H1 (cell line): ENCODE measurements around the gene ARHGAP25. TPM values are rescaled to one million over a fixed set of nuclear protein-coding genes. Genes with fewer than 3 reads are reported as not detected.

ENCODE experiments used
- CTCF ChIA-PET: fragments of 300-600 bp; sonication (Branson Sonifier 250); formaldehyde crosslinking; loops from one replicate; lab custom pipeline; 2021; ENCODE audit not compliant: partially characterized antibody; lab: Charles Lee
- POLR2A ChIA-PET: fragments of 300-600 bp; sonication (Branson Sonifier 250); formaldehyde crosslinking; loops from one replicate; lab custom pipeline; 2021; ENCODE audit warnings: inconsistent platforms; ENCODE audit not compliant: partially characterized antibody; lab: Charles Lee
- DNase-seq, 2 experiments: peaks; one replicate each; pipeline versions ENCODE4 v3.0.0 to v3.0.0-alpha.2; 2010 to 2022; ENCODE audit warnings: low spot score in 2 of 2, low read depth in 1 of 2, mixed read lengths in 1 of 2
- FAIRE-seq: peaks from 2 replicates; lab custom pipeline; 2011; peaks lifted over from hg19 to GRCh38; lab: Jason Lieb, UNC
- H2AFZ ChIP-seq: 2 replicates; pipeline ENCODE4 v1.8.1; 2012; ENCODE audit warnings: low read length, inconsistent platforms
- H2AK5ac ChIP-seq: 2 replicates; pipeline ENCODE4 v1.6.1; 2013; ENCODE audit warnings: low read depth, low read length
- H2BK120ac ChIP-seq: replicated peaks from 2 replicates; pipeline ENCODE3; 2013; ENCODE audit warnings: low read depth, low read length, inconsistent platforms
- H2BK12ac ChIP-seq: 2 replicates; pipeline ENCODE4 v1.6.1; 2013; ENCODE audit warnings: low read depth, low read length
- H2BK15ac ChIP-seq: 2 replicates; pipeline ENCODE4 v1.6.1; 2013; ENCODE audit warnings: low read length
- H2BK20ac ChIP-seq: 2 replicates; pipeline ENCODE4 v1.6.1; 2013; ENCODE audit warnings: low read length
- H2BK5ac ChIP-seq: 2 replicates; pipeline ENCODE4 v1.6.1; 2013; ENCODE audit warnings: low read depth, low read length
- H3K14ac ChIP-seq: 2 replicates; pipeline ENCODE4 v1.6.1; 2013; ENCODE audit warnings: inconsistent platforms; ENCODE audit not compliant: insufficient read length
- H3K18ac ChIP-seq: 2 replicates; pipeline ENCODE4 v1.6.1; 2013; ENCODE audit warnings: low read length; ENCODE audit errors: extremely low read depth
- H3K23ac ChIP-seq: 2 replicates; pipeline ENCODE4 v1.6.1; 2013; ENCODE audit warnings: inconsistent platforms; ENCODE audit not compliant: insufficient read length
- H3K23me2 ChIP-seq: 2 replicates; pipeline ENCODE4 v1.6.1; 2013; ENCODE audit warnings: low read depth, low read length
- H3K27ac ChIP-seq: 2 replicates; pipeline ENCODE4 v1.6.1; 2011; ENCODE audit warnings: low read depth, low read length, inconsistent platforms
- H3K27me3 ChIP-seq, 4 experiments: replicated peaks in 1 of 4; 1 replicate in 1 of 4; 2 replicates in 3 of 4; pipeline versions ENCODE4 v1.6.1 to v1.8.1; 2011 to 2013; ENCODE audit warnings: low read length in 3 of 4, mild to moderate bottlenecking in 3 of 4, inconsistent platforms in 2 of 4, mixed read lengths in 2 of 4, moderate library complexity in 1 of 4; ENCODE audit not compliant: control insufficient read depth in 3 of 4, insufficient read depth in 3 of 4; ENCODE audit errors: extremely low read depth in 1 of 4
- H3K36me3 ChIP-seq, 4 experiments: 2 replicates each; pipeline versions ENCODE4 v1.6.1 to v1.8.1; 2011 to 2013; ENCODE audit warnings: mild to moderate bottlenecking in 4 of 4, low read length in 3 of 4, moderate library complexity in 2 of 4, control low read depth in 1 of 4, inconsistent platforms in 1 of 4; ENCODE audit not compliant: insufficient read depth in 4 of 4, control insufficient read depth in 2 of 4
- H3K4ac ChIP-seq: replicated peaks from 2 replicates; pipeline ENCODE3; 2013; ENCODE audit warnings: low read length, low read depth, mixed read lengths, inconsistent platforms; ENCODE audit not compliant: insufficient read length
- H3K4me1 ChIP-seq, 4 experiments: replicated peaks in 1 of 4; 1 replicate in 1 of 4; 2 replicates in 3 of 4; pipeline versions ENCODE4 v1.6.1 to v1.8.1; 2011 to 2013; ENCODE audit warnings: low read length in 3 of 4, inconsistent platforms in 2 of 4, mixed read lengths in 1 of 4; ENCODE audit not compliant: insufficient read depth in 4 of 4, control insufficient read depth in 3 of 4
- H3K4me2 ChIP-seq, 2 experiments: 2 replicates each; pipeline versions ENCODE4 v1.6.1 to v1.8.1; 2011 to 2013; ENCODE audit warnings: low read depth in 2 of 2, low read length in 2 of 2, control low read depth in 1 of 2, inconsistent platforms in 1 of 2, mild to moderate bottlenecking in 1 of 2; ENCODE audit not compliant: insufficient read depth in 1 of 2
- H3K4me3 ChIP-seq, 4 experiments: fragments of 200-600, 300-600 bp in 1 of 4; sonication (generic), shearing (Covaris generic), sonication (Bioruptor Twin) in 1 of 4; 2 replicates each; pipeline versions ENCODE4 v1.5.1 to v1.8.1; 2011 to 2016; ENCODE audit warnings: low read length in 4 of 4, low read depth in 3 of 4, control low read depth in 2 of 4, inconsistent platforms in 2 of 4, mild to moderate bottlenecking in 2 of 4, mixed read lengths in 1 of 4, moderate library complexity in 1 of 4; ENCODE audit not compliant: insufficient read depth in 2 of 4; ENCODE audit errors: extremely low read depth in 1 of 4
- H3K56ac ChIP-seq: replicated peaks from 2 replicates; pipeline ENCODE3; 2013; ENCODE audit warnings: low read depth, mild to moderate bottlenecking, mixed read lengths, low read length, inconsistent platforms; ENCODE audit not compliant: insufficient read length
- H3K79me1 ChIP-seq: 2 replicates; pipeline ENCODE4 v1.6.1; 2013; ENCODE audit warnings: low read depth, low read length, control low read depth
- H3K79me2 ChIP-seq, 2 experiments: 2 replicates each; pipeline versions ENCODE4 v1.6.1 to v1.8.1; 2012 to 2013; ENCODE audit warnings: low read length in 2 of 2, mild to moderate bottlenecking in 2 of 2, inconsistent platforms in 1 of 2; ENCODE audit not compliant: insufficient read depth in 2 of 2, control insufficient read depth in 1 of 2
- H3K9ac ChIP-seq, 4 experiments: replicated peaks in 1 of 4; 1 replicate in 1 of 4; 2 replicates in 3 of 4; pipeline versions ENCODE4 v1.6.1 to v1.8.1; 2011 to 2013; ENCODE audit warnings: low read depth in 3 of 4, low read length in 3 of 4, control low read depth in 2 of 4, mild to moderate bottlenecking in 2 of 4, moderate library complexity in 2 of 4, inconsistent platforms in 1 of 4; ENCODE audit errors: extremely low read depth in 1 of 4
- H3K9me3 ChIP-seq, 2 experiments: 2 replicates each; pipeline versions ENCODE4 v1.6.1 to v1.8.1; 2012 to 2013; ENCODE audit warnings: mild to moderate bottlenecking in 2 of 2, moderate library complexity in 2 of 2, control low read depth in 1 of 2, inconsistent platforms in 1 of 2, low read depth in 1 of 2, low read length in 1 of 2, mixed read lengths in 1 of 2; ENCODE audit not compliant: insufficient read depth in 2 of 2
- H4K20me1 ChIP-seq, 2 experiments: replicated peaks in 1 of 2; 2 replicates each; pipeline versions ENCODE3 to v1.8.1; 2011 to 2013; ENCODE audit warnings: inconsistent platforms in 2 of 2, low read length in 2 of 2, mild to moderate bottlenecking in 1 of 2; ENCODE audit not compliant: insufficient read depth in 2 of 2, control insufficient read depth in 1 of 2
- H4K5ac ChIP-seq: 2 replicates; pipeline ENCODE4 v1.6.1; 2013; ENCODE audit warnings: low read length, low read depth, mixed read lengths, inconsistent platforms; ENCODE audit not compliant: insufficient read length
- H4K8ac ChIP-seq: 2 replicates; pipeline ENCODE4 v1.8.0; 2013; ENCODE audit warnings: mild to moderate bottlenecking, moderate library complexity, low read length, inconsistent platforms; ENCODE audit not compliant: insufficient read depth; ENCODE audit errors: extremely low read depth
- H4K91ac ChIP-seq: replicated peaks from 2 replicates; pipeline ENCODE3; 2013; ENCODE audit warnings: low read length, mixed read lengths, inconsistent platforms; ENCODE audit not compliant: insufficient read length
- ASH2L ChIP-seq: fragments of 200-600, 300-600 bp; sonication (generic); IDR thresholded peaks from one replicate; pipeline ENCODE4 v1.7.1; 2017; ENCODE audit warnings: low read length
- BRCA1 ChIP-seq: IDR thresholded peaks from 2 replicates; pipeline ENCODE4 v1.6.1; 2012; ENCODE audit warnings: low read depth, low read length, improper control_type of control experiment
- CEBPB ChIP-seq: IDR thresholded peaks from 2 replicates; pipeline ENCODE4 v1.6.1; 2012; ENCODE audit warnings: low read depth, low read length
- CREB1 ChIP-seq: IDR thresholded peaks from 2 replicates; pipeline ENCODE4 v1.6.1; 2012; ENCODE audit warnings: inconsistent platforms
- EP300 ChIP-seq, 2 experiments: IDR thresholded peaks; 1 replicate in 1 of 2; 2 replicates in 1 of 2; pipeline ENCODE4 v1.6.1; 2011 to 2012; ENCODE audit warnings: low read depth in 2 of 2, low read length in 2 of 2, mild to moderate bottlenecking in 2 of 2, borderline replicate concordance in 1 of 2, inconsistent platforms in 1 of 2, moderate library complexity in 1 of 2
- JUN ChIP-seq: IDR thresholded peaks from 2 replicates; pipeline ENCODE4 v1.6.1; 2011; ENCODE audit warnings: low read depth, mild to moderate bottlenecking, improper control_type of control experiment, low read length
- KDM4A ChIP-seq: IDR thresholded peaks from one replicate; pipeline ENCODE4 v1.7.1; 2012; ENCODE audit warnings: low read depth, mild to moderate bottlenecking, moderate library complexity, low read length, inconsistent platforms; ENCODE audit not compliant: severe bottlenecking
- KDM5A ChIP-seq: fragments of 200-600 bp; IDR thresholded peaks from 2 replicates; pipeline ENCODE4 v1.7.1; 2012; ENCODE audit warnings: mild to moderate bottlenecking, low read length, inconsistent platforms, mixed read lengths
- MAFK ChIP-seq: IDR thresholded peaks from 2 replicates; pipeline ENCODE4 v1.6.1; 2012; ENCODE audit warnings: low read depth, mild to moderate bottlenecking, improper control_type of control experiment, low read length
- RAD21 ChIP-seq, 2 experiments: IDR thresholded peaks in 1 of 2; conservative IDR thresholded peaks in 1 of 2; 2 replicates each; pipeline ENCODE4 v1.6.1; 2011; ENCODE audit warnings: low read depth in 2 of 2, low read length in 2 of 2, improper control_type of control experiment in 1 of 2, inconsistent platforms in 1 of 2, mild to moderate bottlenecking in 1 of 2, moderate library complexity in 1 of 2
- SIN3A ChIP-seq, 2 experiments: IDR thresholded peaks in 1 of 2; conservative IDR thresholded peaks in 1 of 2; 2 replicates each; pipeline ENCODE4 v1.6.1; 2011 to 2012; ENCODE audit warnings: low read length in 2 of 2, improper control_type of control experiment in 1 of 2, low read depth in 1 of 2, mild to moderate bottlenecking in 1 of 2
- TAF7 ChIP-seq: optimal IDR thresholded peaks from 2 replicates; pipeline ENCODE3; 2011; ENCODE audit warnings: low read depth, mild to moderate bottlenecking, inconsistent platforms, low read length, moderate library complexity, borderline replicate concordance
- WGBS, 2 experiments: shearing (Covaris generic) in 1 of 2; methylation state at CpG; one replicate each; pipeline versions ENCODE4 v1.1.6 to v1.1.7; 2013 to 2015; ENCODE audit warnings: low lambda C conversion rate in 2 of 2, mixed read lengths in 2 of 2, inconsistent platforms in 1 of 2, low coverage in 1 of 2, missing lambda C conversion rate in 1 of 2; ENCODE audit not compliant: insufficient replicate concordance in 2 of 2, insufficient coverage in 1 of 2, insufficient read length in 1 of 2; ENCODE audit errors: extremely low coverage in 1 of 2, missing lambda C conversion rate in 1 of 2; 5-methylcytosine and 5-hydroxymethylcytosine counted together
- polyA plus RNA-seq, 7 experiments: library from polyadenylated mRNA; depleted of rRNA in 3 of 7; stranded (reverse) in 5 of 7; unstranded in 2 of 7; fragments of >200 nt in 5 of 7; fragments of 200-250 nt in 2 of 7; gene quantifications; 1 replicate in 5 of 7; 2 replicates in 1 of 7; 4 replicates in 1 of 7; pipeline versions ENCODE4 v1.2.1 to v1.2.3, GENCODE V29; 2011 to 2013; ENCODE audit warnings: missing spikeins in 2 of 7, mixed read lengths in 2 of 7
- total RNA-seq: library from RNA; stranded (reverse); fragmentation: NEBNext Ultra II Directional; extraction: Animal tissue kit (Norgen Biotek cat#: 25700); gene quantifications from 2 replicates; pipeline ENCODE4 v1.2.1, GENCODE V29; 2021
- TF ChIP-seq, protein P1 (sequence below): IDR thresholded peaks from 2 replicates; pipeline ENCODE4 v1.6.1; 2012; ENCODE audit warnings: low read length, inconsistent platforms

ARHGAP25 gene
- total and polyA plus RNA-seq, 2 of the 8 experiments (the other 6 are each of a cell fraction or from before 2014, with no cell fraction given), result 1.00 to 1.2 TPM

DNA sequence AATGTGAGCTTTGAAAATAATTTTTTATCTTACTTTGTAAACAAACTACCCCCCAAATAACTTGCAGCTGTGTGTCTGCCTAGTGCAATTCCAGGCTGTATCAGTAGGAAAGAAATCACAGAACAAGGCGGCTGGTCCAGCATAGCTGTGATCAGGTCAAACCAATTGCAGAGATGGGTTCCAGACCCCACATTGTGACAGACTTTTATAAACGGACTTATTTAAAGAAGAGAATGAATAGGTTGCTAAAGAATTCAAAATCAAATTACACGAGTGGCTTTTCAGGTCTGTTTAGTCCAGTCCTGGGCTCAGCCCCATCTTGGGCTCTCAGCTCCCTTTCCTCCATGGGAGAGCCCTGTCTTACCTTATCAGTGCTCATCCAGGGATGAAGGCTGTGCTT, 125.5 kb downstream of the ARHGAP25 start:
- no peak for DNase-seq
- 79% methylated on average over 3 of the region's 3 CpGs; no CpG with 5 or more reads in 1 of the 2 experiments for WGBS, 2 experiments
- no peaks in the 10 kb centered on the region for H4K20me1 ChIP-seq
- H3K9ac ChIP-seq, result no peak overlapping the region
- H4K5ac ChIP-seq, result no peak overlapping the region
- H3K56ac ChIP-seq, result no peak overlapping the region
- no peaks in the 10 kb centered on the region for H3K27me3 ChIP-seq
- H2BK12ac ChIP-seq, result no peak overlapping the region
- no peaks in the 10 kb centered on the region for H3K79me2 ChIP-seq
- no peak overlapping the region for H2AFZ ChIP-seq
- no peak overlapping the region for H2BK5ac ChIP-seq
- H3K4me1 ChIP-seq, result no peaks in the 10 kb centered on the region
- no peaks in the 10 kb centered on the region for H3K9me3 ChIP-seq
- no peak overlapping the region for H3K14ac ChIP-seq
- no peak overlapping the region for H3K23ac ChIP-seq
- H4K8ac ChIP-seq, result no peak overlapping the region
- H4K91ac ChIP-seq, result no peak overlapping the region
- no peak for FAIRE-seq
- H3K79me1 ChIP-seq, result no peaks in the 10 kb centered on the region
- no peak overlapping the region for H2AK5ac ChIP-seq
- POLR2A ChIA-PET, result no interaction called here
- H3K27ac ChIP-seq, result no peak overlapping the region
- CTCF ChIA-PET, result interaction anchor here (1.2 to 1.5 kb wide), 4 partner anchors 9 to 104 kb away, joined by 3 to 8 read pairs (median 5); no protein-coding TSS in a partner anchor
- no peaks in the 10 kb centered on the region for H3K36me3 ChIP-seq
- H3K4me2 ChIP-seq, result no peak overlapping the region
- no peak overlapping the region for H2BK15ac ChIP-seq
- no peak overlapping the region for H2BK20ac ChIP-seq
- no peak overlapping the region for H3K4me3 ChIP-seq
- H3K23me2 ChIP-seq, result no peaks in the 10 kb centered on the region
- no peak overlapping the region for H3K18ac ChIP-seq
- H2BK120ac ChIP-seq, result no peak overlapping the region
- no peak overlapping the region for H3K4ac ChIP-seq
- TF ChIP-seq ASH2L (no peak), CREB1 (no peak), EP300 (IDR thresholded peaks at IDR 0.05; ENCODE audit: borderline replicate concordance in 1 of 2, low read depth in 2 of 2, low read length in 2 of 2) (no peak), CEBPB (no peak), KDM4A (no peak), KDM5A (no peak), RAD21 (IDR thresholded peaks at IDR 0.05 in 1 of 2, conservative IDR thresholded peaks at IDR 0.05 in 1 of 2; ENCODE audit: low read depth in 2 of 2, low read length in 2 of 2) (no peak), TAF7 (no peak), MAFK (no peak), BRCA1 (no peak), SIN3A (conservative IDR thresholded peaks at IDR 0.05 in 1 of 2, IDR thresholded peaks at IDR 0.05 in 1 of 2; ENCODE audit: low read depth in 1 of 2, low read length in 2 of 2) (no peak), JUN (no peak)
- TF ChIP-seq, protein P1, sequence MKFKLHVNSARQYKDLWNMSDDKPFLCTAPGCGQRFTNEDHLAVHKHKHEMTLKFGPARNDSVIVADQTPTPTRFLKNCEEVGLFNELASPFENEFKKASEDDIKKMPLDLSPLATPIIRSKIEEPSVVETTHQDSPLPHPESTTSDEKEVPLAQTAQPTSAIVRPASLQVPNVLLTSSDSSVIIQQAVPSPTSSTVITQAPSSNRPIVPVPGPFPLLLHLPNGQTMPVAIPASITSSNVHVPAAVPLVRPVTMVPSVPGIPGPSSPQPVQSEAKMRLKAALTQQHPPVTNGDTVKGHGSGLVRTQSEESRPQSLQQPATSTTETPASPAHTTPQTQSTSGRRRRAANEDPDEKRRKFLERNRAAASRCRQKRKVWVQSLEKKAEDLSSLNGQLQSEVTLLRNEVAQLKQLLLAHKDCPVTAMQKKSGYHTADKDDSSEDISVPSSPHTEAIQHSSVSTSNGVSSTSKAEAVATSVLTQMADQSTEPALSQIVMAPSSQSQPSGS, result no peak
